Left ventricle myocardium inferior (tissue), 1 donor: ENCODE measurements around the gene SPCS3. TPM values are rescaled to one million over a fixed set of nuclear protein-coding genes. Genes with fewer than 3 reads are reported as not detected.
A peak's percentile ranks its signal among the peaks of the same experiment; 100 is the strongest.
"Not testable (repeated sequence)": the region's sequence is repeated elsewhere in the genome, so short reads cannot be mapped to it uniquely, and the experiment has no call there.

Experiments
- DNase-seq: peaks from one replicate; pipeline ENCODE4 v3.0.0-alpha.2; 2020
- H3K27ac ChIP-seq: fragments of 200-600 bp; replicated peaks from 2 replicates; pipeline ENCODE4 v1.8.0; 2021
- H3K27me3 ChIP-seq: fragments of 200-600 bp; 2 replicates; pipeline ENCODE4 v1.8.0; 2021; ENCODE audit warnings: low read depth
- H3K36me3 ChIP-seq: fragments of 200-600 bp; 2 replicates; pipeline ENCODE4 v1.8.0; 2021
- H3K4me1 ChIP-seq: fragments of 200-600 bp; 2 replicates; pipeline ENCODE4 v1.8.0; 2021
- H3K4me3 ChIP-seq: fragments of 200-600 bp; 2 replicates; pipeline ENCODE4 v1.8.0; 2021; ENCODE audit warnings: mild to moderate bottlenecking, moderate library complexity
- H3K9me3 ChIP-seq: fragments of 200-600 bp; replicated peaks from 2 replicates; pipeline ENCODE4 v1.8.0; 2021
- CTCF ChIP-seq: fragments of 200-600 bp; IDR thresholded peaks from 2 replicates; pipeline ENCODE4 v1.8.0; 2021; ENCODE audit warnings: antibody characterized with exemption, mild to moderate bottlenecking, borderline replicate concordance
- intact Hi-C: fragments of 100-400 bp; cut with micrococcal nuclease; formaldehyde crosslinking; loops from one replicate; pipeline ENCODE4 v1.11.0; 2022
- total RNA-seq: library from RNA; stranded (reverse); fragmentation: NEBNext Ultra II Directional; extraction: Animal tissue kit (Norgen Biotek cat#: 25700); gene quantifications from one replicate; pipeline ENCODE4 v1.2.1, GENCODE V29; 2021
- donor health status: DM: no; HTN: yes; CAD: no; lungs with severe emphysema.

Gene SPCS3
- total RNA-seq, 1 donor from 2014 or later, result 91.8 TPM

GRCh38 chr4:176340871-176341685, 21.3 kb downstream of the SPCS3 start:
- peaks cover 8% of the 10 kb centered on the region for H3K36me3 ChIP-seq
- H3K4me1 ChIP-seq, result peaks cover 12% of the 10 kb centered on the region
- H3K27me3 ChIP-seq, result no peaks in the 10 kb centered on the region
- intact Hi-C loops, result loop anchor here (10.0 kb wide), 1 partner anchor 306 kb away; no protein-coding TSS in a partner anchor
- peaks cover 22% of the 10 kb centered on the region for H3K9me3 ChIP-seq
- no peak overlapping the region for H3K27ac ChIP-seq
- peak overlapping the region; percentile 24 for H3K4me3 ChIP-seq
- DNase-seq, result no peak
- TF ChIP-seq CTCF, result peak; percentile 62

- TF ChIP-seq CTCF, result no peak
- H3K4me3 ChIP-seq, result no peak overlapping the region
- H3K9me3 ChIP-seq, result peaks cover 22% of the 10 kb centered on the region
- H3K27me3 ChIP-seq, result no peaks in the 10 kb centered on the region
- no peak overlapping the region for H3K27ac ChIP-seq
- H3K36me3 ChIP-seq, result peaks cover 8% of the 10 kb centered on the region
- DNase-seq, result no peak
- peaks cover 12% of the 10 kb centered on the region for H3K4me1 ChIP-seq
- intact Hi-C loops, result loop anchor here (10.0 kb wide), 1 partner anchor 308 kb away; no protein-coding TSS in a partner anchor
These were observed 22.6 kb downstream of the SPCS3 start for GRCh38 chr4:176342384-176342783.

GRCh38 chr4:176343286-176343685, 23.5 kb downstream of the SPCS3 start:
- peaks cover 22% of the 10 kb centered on the region for H3K9me3 ChIP-seq
- H3K27me3 ChIP-seq, result no peaks in the 10 kb centered on the region
- H3K4me1 ChIP-seq, result peaks cover 12% of the 10 kb centered on the region
- DNase-seq, result no peak
- H3K4me3 ChIP-seq, result no peak overlapping the region
- intact Hi-C loops, result loop anchor here (10.0 kb wide), 1 partner anchor 308 kb away; no protein-coding TSS in a partner anchor
- no peak for TF ChIP-seq CTCF
- no peak overlapping the region for H3K27ac ChIP-seq
- H3K36me3 ChIP-seq, result peaks cover 8% of the 10 kb centered on the region

GRCh38 chr4:176345346-176345745, 25.6 kb downstream of the SPCS3 start:
- intact Hi-C loops, result loop anchor here (10.0 kb wide), 1 partner anchor 311 kb away; no protein-coding TSS in a partner anchor
- peaks cover 22% of the 10 kb centered on the region for H3K9me3 ChIP-seq
- not testable (repeated sequence) for H3K27me3 ChIP-seq, DNase-seq, H3K4me1 ChIP-seq
- H3K27ac ChIP-seq, result peak overlapping the region; percentile 32
- H3K36me3 ChIP-seq, result peaks cover 14% of the 10 kb centered on the region
- peak overlapping the region; percentile 32 for H3K4me3 ChIP-seq

DNA sequence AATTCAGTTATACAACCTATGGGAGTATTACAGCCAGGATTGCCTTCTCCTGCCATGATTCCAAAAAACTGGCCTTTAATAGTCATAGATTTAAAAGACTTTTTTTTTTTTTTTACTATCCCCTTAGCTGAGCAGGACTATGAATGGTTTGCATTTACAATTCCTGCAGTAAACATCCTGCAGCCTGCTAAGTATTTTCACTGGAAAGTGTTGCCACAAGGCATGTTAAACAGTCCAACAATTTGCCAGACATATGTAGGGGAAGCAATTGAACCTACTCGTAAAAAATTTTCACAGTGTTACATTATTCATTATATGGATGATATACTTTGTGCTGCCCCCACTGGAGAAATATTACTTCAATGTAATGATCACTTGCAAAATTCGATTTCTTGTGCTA, 27.1 kb downstream of the SPCS3 start:
- H3K4me3 ChIP-seq, H3K27ac ChIP-seq, H3K4me1 ChIP-seq, H3K27me3 ChIP-seq, DNase-seq: not testable (repeated sequence)
- intact Hi-C loops, result loop anchor here (10.0 kb wide), 1 partner anchor 312 kb away; no protein-coding TSS in a partner anchor
- peaks cover 22% of the 10 kb centered on the region for H3K9me3 ChIP-seq
- H3K36me3 ChIP-seq, result peaks cover 14% of the 10 kb centered on the region

DNA sequence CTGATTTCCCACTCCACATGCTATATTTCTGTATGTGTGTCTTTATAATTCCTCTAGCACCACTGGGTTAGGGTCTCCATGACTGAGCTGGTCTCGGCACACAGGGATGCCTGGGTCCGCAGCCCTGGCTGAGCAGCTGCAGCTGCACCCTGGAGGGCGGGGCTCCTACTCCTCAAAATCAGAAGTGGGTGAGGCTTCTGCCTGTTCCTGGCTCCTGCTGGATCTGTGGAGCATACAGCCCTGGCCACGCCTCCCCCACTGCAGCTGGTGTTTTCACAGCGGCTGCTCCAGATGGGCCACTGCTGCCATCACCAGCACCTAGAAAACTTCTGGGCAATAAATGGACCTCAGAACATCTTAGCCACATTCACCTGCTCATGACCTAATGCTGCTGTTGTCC, 30.9 kb downstream of the SPCS3 start:
- H3K27me3 ChIP-seq, result no peaks in the 10 kb centered on the region
- H3K36me3 ChIP-seq, result peaks cover 6% of the 10 kb centered on the region
- peaks cover 8% of the 10 kb centered on the region for H3K9me3 ChIP-seq
- H3K27ac ChIP-seq, result no peak overlapping the region
- no peak for TF ChIP-seq CTCF
- DNase-seq, result no peak
- intact Hi-C loops, result no loop called here
- no peak overlapping the region for H3K4me3 ChIP-seq
- no peaks in the 10 kb centered on the region for H3K4me1 ChIP-seq
